GM23338 (cell line): ENCODE results near the gene CCDC28B. TPM values are rescaled to one million over a fixed set of nuclear protein-coding genes. Genes with fewer than 3 reads are reported as not detected.

ENCODE experiments used
- ATAC-seq: fragments of 200-7000 bp; cut with Tn5 transposase; 3 replicates; pipeline ENCODE4 v1.9.1; 2020
- DNase-seq: peaks from one replicate; pipeline ENCODE4 v3.0.0-alpha.2; 2015; ENCODE audit warnings: low spot score
- H2AFZ ChIP-seq: fragments of 200-600 bp; sonication (generic); 2 replicates; pipeline ENCODE4 v1.8.0; 2016; ENCODE audit warnings: antibody characterized with exemption, mild to moderate bottlenecking, moderate library complexity
- H3F3A ChIP-seq: fragments of 200-600 bp; sonication (generic); replicated peaks from 2 replicates; pipeline ENCODE4 v1.8.0; 2017; ENCODE audit warnings: antibody characterized with exemption, mixed run types, low read depth
- H3K27ac ChIP-seq: fragments of 200-600 bp; sonication (generic); 2 replicates; pipeline ENCODE4 v1.6.1; 2016; ENCODE audit warnings: low read depth
- H3K27me3 ChIP-seq: fragments of 200-600 bp; sonication (generic); 2 replicates; pipeline ENCODE4 v1.8.0; 2016; ENCODE audit warnings: mild to moderate bottlenecking, mixed run types, moderate library complexity; ENCODE audit not compliant: insufficient read depth
- H3K36me3 ChIP-seq: fragments of 200-600 bp; sonication (generic); 2 replicates; pipeline ENCODE4 v1.8.0; 2016; ENCODE audit warnings: mild to moderate bottlenecking; ENCODE audit not compliant: insufficient read depth
- H3K4me1 ChIP-seq: fragments of 200-600 bp; sonication (generic); 2 replicates; pipeline ENCODE4 v1.8.0; 2016; ENCODE audit warnings: mild to moderate bottlenecking, moderate library complexity; ENCODE audit not compliant: insufficient read depth
- H3K4me2 ChIP-seq: fragments of 200-600 bp; sonication (generic); 2 replicates; pipeline ENCODE4 v1.7.1; 2017; ENCODE audit warnings: mixed run types
- H3K4me3 ChIP-seq: fragments of 200-600 bp; sonication (generic); 2 replicates; pipeline ENCODE4 v1.6.1; 2016; ENCODE audit warnings: mixed run types
- H3K79me2 ChIP-seq: fragments of 200-600 bp; sonication (generic); replicated peaks from 2 replicates; pipeline ENCODE4 v1.8.0; 2017; ENCODE audit warnings: mild to moderate bottlenecking; ENCODE audit not compliant: insufficient read depth
- H3K9me2 ChIP-seq: fragments of 200-600 bp; sonication (generic); 2 replicates; pipeline ENCODE4 v1.8.0; 2017; ENCODE audit not compliant: insufficient read depth
- H4K20me1 ChIP-seq: fragments of 200-600 bp; sonication (generic); replicated peaks from 2 replicates; pipeline ENCODE4 v1.8.0; 2017; ENCODE audit warnings: mild to moderate bottlenecking; ENCODE audit not compliant: insufficient read depth
- H3K27ac Mint-ChIP-seq: 2 replicates; pipeline ENCODE4 v1.8.0; 2020; ENCODE audit warnings: inconsistent platforms, mild to moderate bottlenecking, moderate library complexity, mixed read lengths
- H3K27me3 Mint-ChIP-seq: 3 replicates; pipeline ENCODE4 v1.8.0; 2022; ENCODE audit warnings: low read depth, mild to moderate bottlenecking, moderate library complexity, mixed read lengths, inconsistent platforms; ENCODE audit not compliant: insufficient read depth, poor library complexity
- H3K36me3 Mint-ChIP-seq: 3 replicates; pipeline ENCODE4 v1.8.0; 2021; ENCODE audit warnings: low read depth, mild to moderate bottlenecking, inconsistent platforms, moderate library complexity, mixed read lengths
- H3K4me1 Mint-ChIP-seq: 3 replicates; pipeline ENCODE4 v1.8.0; 2020; ENCODE audit warnings: mild to moderate bottlenecking, inconsistent platforms, mixed read lengths
- H3K4me3 Mint-ChIP-seq: 3 replicates; pipeline ENCODE4 v1.8.0; 2021; ENCODE audit warnings: moderate library complexity, mild to moderate bottlenecking, inconsistent platforms, mixed read lengths
- H3K9me3 Mint-ChIP-seq: 3 replicates; pipeline ENCODE4 v1.8.0; 2020; ENCODE audit warnings: moderate library complexity, mild to moderate bottlenecking, inconsistent platforms, mixed read lengths
- CREB1 ChIP-seq: fragments of 250-450 bp; sonication (Bioruptor Pico); IDR thresholded peaks from 2 replicates; pipeline ENCODE4 v1.5.0; 2020; ENCODE audit warnings: low read depth, mild to moderate bottlenecking, moderate library complexity
- ETS1 ChIP-seq: IDR thresholded peaks from 2 replicates; pipeline ENCODE4 v1.6.1; 2016; ENCODE audit warnings: antibody characterized with exemption
- EZH2 ChIP-seq: fragments of 200-600 bp; sonication (generic); IDR thresholded peaks from one replicate; pipeline ENCODE4 v1.8.0; 2017; ENCODE audit warnings: antibody characterized with exemption, mild to moderate bottlenecking, low read depth; ENCODE audit not compliant: unreplicated experiment
- EZH2phosphoT487 ChIP-seq: fragments of 200-600 bp; sonication (generic); IDR thresholded peaks from one replicate; pipeline ENCODE4 v1.8.1; 2018; ENCODE audit warnings: antibody characterized with exemption; ENCODE audit not compliant: unreplicated experiment
- JUNB ChIP-seq: IDR thresholded peaks from one replicate; pipeline ENCODE4 v1.6.1; 2016; ENCODE audit warnings: antibody characterized with exemption; ENCODE audit not compliant: unreplicated experiment
- NANOG ChIP-seq: IDR thresholded peaks from 2 replicates; pipeline ENCODE4 v1.6.1; 2016; ENCODE audit warnings: antibody characterized with exemption, borderline replicate concordance
- POLR2AphosphoS5 ChIP-seq: IDR thresholded peaks from 2 replicates; pipeline ENCODE4 v1.6.1; 2016; ENCODE audit warnings: antibody characterized with exemption, low read depth
- REST ChIP-seq: IDR thresholded peaks from one replicate; pipeline ENCODE4 v1.6.1; 2018; ENCODE audit warnings: antibody characterized with exemption; ENCODE audit not compliant: unreplicated experiment
- STAT1 ChIP-seq: IDR thresholded peaks from one replicate; pipeline ENCODE4 v1.6.1; 2016; ENCODE audit warnings: antibody characterized with exemption; ENCODE audit not compliant: unreplicated experiment
- ZNF114 ChIP-seq: fragments of 250-450 bp; sonication (Bioruptor Pico); IDR thresholded peaks from 2 replicates; pipeline ENCODE4 v1.5.0; 2020; ENCODE audit warnings: mild to moderate bottlenecking, moderate library complexity
- ZNF331 ChIP-seq: fragments of 250-450 bp; sonication (Bioruptor Pico); IDR thresholded peaks from 2 replicates; pipeline ENCODE4 v1.5.0; 2020; ENCODE audit warnings: low read depth, mild to moderate bottlenecking, moderate library complexity
- ZNF462 ChIP-seq: fragments of 250-450 bp; sonication (Bioruptor Pico); IDR thresholded peaks from 2 replicates; pipeline ENCODE4 v1.5.0; 2020; ENCODE audit warnings: mild to moderate bottlenecking, moderate library complexity
- polyA plus RNA-seq: library from polyadenylated mRNA; unstranded; fragments of >200 nt; fragmentation: Nextera tagmentation; extraction: Ambion mirVana; gene quantifications from 2 replicates; pipeline ENCODE4 v1.2.1, GENCODE V29; 2016
- total RNA-seq: library from RNA; depleted of rRNA; stranded (reverse); fragments of >200 nt; shearing (Covaris generic); gene quantifications from 2 replicates; pipeline ENCODE4 v1.2.3, GENCODE V29; 2014

Gene CCDC28B
- total and polyA plus RNA-seq, 2 experiments from 2014 or later: 8.7 to 35.2 TPM

DNA sequence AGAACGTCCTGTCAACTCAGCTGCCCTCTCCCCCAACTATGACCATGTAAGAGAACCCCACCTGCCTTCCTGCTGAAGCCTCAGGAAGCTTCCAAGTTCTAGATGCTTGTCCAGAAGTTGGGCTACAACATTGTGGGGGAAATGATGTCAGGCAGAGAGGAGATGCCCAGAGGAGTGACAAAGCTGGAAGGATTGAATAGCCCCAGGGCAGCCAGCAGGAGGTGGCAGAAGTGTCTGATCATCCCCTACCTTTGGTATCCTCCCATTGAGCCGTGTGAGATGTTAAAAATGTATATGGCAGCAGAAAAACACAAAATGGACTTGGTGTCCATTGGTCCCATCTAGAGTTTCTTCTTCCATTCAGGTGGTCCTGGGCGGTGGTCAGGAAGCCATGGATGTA is 28.4 kb downstream of the CCDC28B start:
- Mint-ChIP-seq H3K4me1 (peaks cover 8% of the 10 kb centered on the region), H3K36me3 (peaks cover 81% of the 10 kb centered on the region), H3K27me3 (peaks cover 3% of the 10 kb centered on the region), H3K27ac (no peak overlapping the region), H3K9me3 (no peaks in the 10 kb centered on the region), H3K4me3 (no peak overlapping the region)
- H3F3A ChIP-seq: peaks cover 24% of the 10 kb centered on the region
- no peak overlapping the region for H3K4me2 ChIP-seq
- no peak overlapping the region for H2AFZ ChIP-seq
- no peaks in the 10 kb centered on the region for H3K27me3 ChIP-seq
- peaks cover 64% of the 10 kb centered on the region for H3K36me3 ChIP-seq
- H3K9me2 ChIP-seq: no peaks in the 10 kb centered on the region
- H3K79me2 ChIP-seq: peaks cover 9% of the 10 kb centered on the region
- no peaks in the 10 kb centered on the region for H3K4me1 ChIP-seq
- ATAC-seq (no peak), DNase-seq (no peak)
- no peak overlapping the region for H3K27ac ChIP-seq
- H3K4me3 ChIP-seq: no peak overlapping the region
- peaks cover 5% of the 10 kb centered on the region for H4K20me1 ChIP-seq
- TF ChIP-seq ZNF114 (CRISPR knock-in tag): no peak
- TF ChIP-seq ZNF331: no peak
- TF ChIP-seq EZH2phosphoT487: no peak
- no peak for TF ChIP-seq ZNF462 (CRISPR knock-in tag)
- no peak for TF ChIP-seq NANOG

GRCh38 chr1:32231843-32232432 is 31.5 kb downstream of the CCDC28B start:
- H3K4me1 ChIP-seq: no peaks in the 10 kb centered on the region
- no peaks in the 10 kb centered on the region for H3K9me2 ChIP-seq
- H3K27ac ChIP-seq: peak overlapping the region; percentile 39; the same call in 1 of the 2 replicates
- H3K4me2 ChIP-seq: no peak overlapping the region
- no peak overlapping the region for H3K4me3 ChIP-seq
- H3K79me2 ChIP-seq: no peaks in the 10 kb centered on the region
- no peak for ATAC-seq
- Mint-ChIP-seq H3K4me3 (no peak overlapping the region), H3K27me3 (peaks cover 3% of the 10 kb centered on the region), H3K9me3 (no peaks in the 10 kb centered on the region), H3K4me1 (peaks cover 4% of the 10 kb centered on the region; the same call in 2 of the 3 replicates), H3K27ac (no peak overlapping the region), H3K36me3 (peaks cover 60% of the 10 kb centered on the region)
- peaks cover 38% of the 10 kb centered on the region for H3K36me3 ChIP-seq
- H3F3A ChIP-seq: peaks cover 14% of the 10 kb centered on the region
- DNase-seq: no peak
- peaks cover 3% of the 10 kb centered on the region for H4K20me1 ChIP-seq
- no peak overlapping the region for H2AFZ ChIP-seq
- H3K27me3 ChIP-seq: no peaks in the 10 kb centered on the region
- TF ChIP-seq REST: no peak
- TF ChIP-seq JUNB: no peak
- no peak for TF ChIP-seq CREB1 (CRISPR knock-in tag)
- TF ChIP-seq EZH2: no peak
- no peak for TF ChIP-seq POLR2AphosphoS5
- no peak for TF ChIP-seq STAT1
- TF ChIP-seq ZNF114 (CRISPR knock-in tag): no peak
- TF ChIP-seq ETS1: no peak
